Measurements from ENCODE around the gene KLHL41.
A peak's percentile ranks its signal among the peaks of the same experiment; 100 is the strongest.

Gene KLHL41

GRCh38 chr2:169509298-169509885, at the start of gene KLHL41:
Gene KLHL41 (plus strand): TSS chr2:169509702. CDS start chr2:169509779, 77 bp downstream.
- no peak for DNase-seq

GRCh38 chr2:169461143-169461542, 48.4 kb upstream of the KLHL41 start:
- DNase-seq: no peak

GRCh38 chr2:169462896-169463695, 46.4 kb upstream of the KLHL41 start:
- no peak for DNase-seq

GRCh38 chr2:169464466-169464865, 45.0 kb upstream of the KLHL41 start:
- DNase-seq: no peak

GRCh38 chr2:169464882-169465281, 44.6 kb upstream of the KLHL41 start:
- no peak for DNase-seq

GRCh38 chr2:169468841-169469240, 40.7 kb upstream of the KLHL41 start:
- DNase-seq: no peak

GRCh38 chr2:169469952-169470572, 39.4 kb upstream of the KLHL41 start:
- no peak for DNase-seq

GRCh38 chr2:169472249-169472648, 37.3 kb upstream of the KLHL41 start:
- DNase-seq: no peak

- DNase-seq: no peak
Measured at GRCh38 chr2:169476459-169476858, 33.0 kb upstream of the KLHL41 start.

GRCh38 chr2:169478339-169478738, 31.2 kb upstream of the KLHL41 start:
- no peak for DNase-seq

GRCh38 chr2:169478745-169479256, 30.7 kb upstream of the KLHL41 start:
- no peak for DNase-seq

- peak; percentile 66 to 72 for DNase-seq
Measured at GRCh38 chr2:169479257-169480078, 30.0 kb upstream of the KLHL41 start, which contains the start of gene BBS5. Gene BBS5 (plus strand): TSS chr2:169479494. CDS start chr2:169479554, 60 bp downstream.

GRCh38 chr2:169480079-169480465, 29.4 kb upstream of the KLHL41 start:
- DNase-seq: no peak

- no peak for DNase-seq
Measured at GRCh38 chr2:169485650-169486138, 23.8 kb upstream of the KLHL41 start.

GRCh38 chr2:169486487-169486886, 23.0 kb upstream of the KLHL41 start:
- DNase-seq: no peak

GRCh38 chr2:169490834-169491233, 18.7 kb upstream of the KLHL41 start:
- DNase-seq: no peak

- no peak for DNase-seq
Measured at GRCh38 chr2:169491378-169491777, 18.1 kb upstream of the KLHL41 start.

GRCh38 chr2:169493360-169493759, 16.1 kb upstream of the KLHL41 start:
- no peak for DNase-seq

- DNase-seq: no peak
Measured at GRCh38 chr2:169495310-169495928, 14.1 kb upstream of the KLHL41 start.

- DNase-seq: no peak
Measured at GRCh38 chr2:169504651-169505050, 4.9 kb upstream of the KLHL41 start.

- DNase-seq: no peak
Measured at GRCh38 chr2:169507698-169508097, 1.8 kb upstream of the KLHL41 start.

- no peak for DNase-seq
Measured at GRCh38 chr2:169509955-169510354, 453 bp downstream of the KLHL41 start.

All from CD4-positive, alpha-beta T cell treated with Interleukin-1 beta for 1 hour (primary cell).